Superior temporal gyrus (tissue), 1 donor: ENCODE data around the gene FNIP2.
"Not testable (repeated sequence)": the region's sequence is repeated elsewhere in the genome, so short reads cannot be mapped to it uniquely, and the experiment has no call there.

ENCODE experiments used
- DNase-seq: peaks from one replicate; pipeline ENCODE4 v3.0.0-alpha.2; 2016; ENCODE audit errors: extremely low spot score

Gene FNIP2

GRCh38 chr4:158793021-158793420 lies 24.2 kb downstream of the FNIP2 start:
- DNase-seq = no peak

- not testable (repeated sequence) for DNase-seq
These were observed 24.6 kb downstream of the FNIP2 start for GRCh38 chr4:158793430-158793829.

- no peak for DNase-seq
These were observed 27.7 kb downstream of the FNIP2 start for GRCh38 chr4:158796370-158797140.

GRCh38 chr4:158798062-158798461 lies 29.2 kb downstream of the FNIP2 start:
- DNase-seq = no peak

- DNase-seq = peak; percentile 30
These were observed 30.4 kb downstream of the FNIP2 start for GRCh38 chr4:158799013-158799770.

GRCh38 chr4:158799856-158800255 lies 31.0 kb downstream of the FNIP2 start:
- no peak for DNase-seq

- DNase-seq = no peak
These were observed 32.2 kb downstream of the FNIP2 start for GRCh38 chr4:158801066-158801465.

GRCh38 chr4:158801677-158802076 lies 32.9 kb downstream of the FNIP2 start:
- peak; percentile 13 for DNase-seq

- no peak for DNase-seq
These were observed 34.1 kb downstream of the FNIP2 start for GRCh38 chr4:158802914-158803313.

- DNase-seq = peak; percentile 58
These were observed 37.0 kb downstream of the FNIP2 start for GRCh38 chr4:158805635-158806471.

GRCh38 chr4:158807691-158808090 lies 38.9 kb downstream of the FNIP2 start:
- peak; percentile 19 for DNase-seq

- DNase-seq = no peak
These were observed 39.6 kb downstream of the FNIP2 start for GRCh38 chr4:158808399-158808798.

- not testable (repeated sequence) for DNase-seq
These were observed 40.4 kb downstream of the FNIP2 start for GRCh38 chr4:158809208-158809607.

GRCh38 chr4:158809611-158810486 lies 41.0 kb downstream of the FNIP2 start:
- peak; percentile 20 for DNase-seq

GRCh38 chr4:158810487-158811215 lies 41.8 kb downstream of the FNIP2 start:
- peak; percentile 34 for DNase-seq

- DNase-seq = no peak
These were observed 42.4 kb downstream of the FNIP2 start for GRCh38 chr4:158811216-158811540.

GRCh38 chr4:158811704-158812103 lies 42.9 kb downstream of the FNIP2 start:
- peak; percentile 31 for DNase-seq

- DNase-seq = no peak
These were observed 43.3 kb downstream of the FNIP2 start for GRCh38 chr4:158812133-158812532.

- DNase-seq = no peak
These were observed 43.7 kb downstream of the FNIP2 start for GRCh38 chr4:158812543-158812942.

GRCh38 chr4:158813113-158813512 lies 44.3 kb downstream of the FNIP2 start:
- no peak for DNase-seq

- DNase-seq = no peak
These were observed 45.4 kb downstream of the FNIP2 start for GRCh38 chr4:158814207-158814606.
